GM18517 (cell line): ENCODE data around the gene UCMA.

Source experiments
- ATAC-seq: cut with Tn5 transposase; IDR thresholded peaks from one replicate; pipeline ENCODE4 v1.9.1; 2021; ENCODE audit warnings: mild to moderate bottlenecking, moderate library complexity; ENCODE audit not compliant: unreplicated experiment

The UCMA gene

GRCh38 chr10:13189961-13190360, 44.2 kb downstream of the UCMA start:
- no peak for ATAC-seq

DNA sequence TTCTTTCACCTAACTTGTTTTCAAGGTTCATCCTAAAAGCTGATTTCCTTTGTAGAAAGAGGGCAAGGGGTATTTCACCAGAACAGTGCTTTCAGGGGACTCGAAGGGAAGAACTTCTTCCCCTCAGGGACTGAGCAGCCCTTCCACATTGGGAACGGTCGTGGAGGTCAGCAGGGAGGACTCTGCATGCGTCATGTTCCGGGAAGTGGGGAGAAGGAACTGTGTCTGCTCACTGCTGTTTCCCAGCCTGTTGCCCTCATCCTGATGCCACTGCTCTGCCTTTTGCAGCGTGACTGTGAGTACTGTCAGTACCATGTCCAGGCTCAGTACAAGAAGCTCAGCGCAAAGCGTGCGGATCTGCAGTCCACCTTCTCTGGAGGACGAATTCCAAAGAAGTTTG, 45.6 kb downstream of the UCMA start:
- ATAC-seq = no peak

GRCh38 chr10:13187135-13187534, 47.0 kb downstream of the UCMA start:
- ATAC-seq = no peak

GRCh38 chr10:13184730-13185514, 49.3 kb downstream of the UCMA start:
- ATAC-seq = no peak

- no peak for ATAC-seq
These were observed 49.9 kb downstream of the UCMA start for GRCh38 chr10:13184276-13184675.

GRCh38 chr10:13183625-13184024, 50.5 kb downstream of the UCMA start:
- ATAC-seq = no peak

DNA sequence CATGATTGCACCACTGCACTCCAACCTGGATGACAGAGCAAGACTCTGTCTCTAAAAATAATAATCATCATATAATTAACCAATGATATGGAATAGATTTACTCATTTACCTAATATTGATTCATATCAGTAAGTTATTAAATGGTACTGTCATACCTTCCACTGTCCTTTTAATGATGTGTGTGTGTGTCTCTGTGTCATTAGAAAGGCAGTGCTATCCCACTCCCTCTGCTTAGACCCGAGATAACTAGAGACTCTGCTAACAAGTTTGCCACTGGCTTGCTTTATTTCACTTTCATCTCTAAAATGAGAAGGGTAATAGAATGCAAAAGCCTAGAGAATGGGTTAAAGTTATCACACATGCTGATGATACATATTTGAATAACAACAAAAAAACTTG, 51.8 kb downstream of the UCMA start:
- ATAC-seq = no peak

- no peak for ATAC-seq
These were observed 53.4 kb downstream of the UCMA start for GRCh38 chr10:13180788-13181187.

DNA sequence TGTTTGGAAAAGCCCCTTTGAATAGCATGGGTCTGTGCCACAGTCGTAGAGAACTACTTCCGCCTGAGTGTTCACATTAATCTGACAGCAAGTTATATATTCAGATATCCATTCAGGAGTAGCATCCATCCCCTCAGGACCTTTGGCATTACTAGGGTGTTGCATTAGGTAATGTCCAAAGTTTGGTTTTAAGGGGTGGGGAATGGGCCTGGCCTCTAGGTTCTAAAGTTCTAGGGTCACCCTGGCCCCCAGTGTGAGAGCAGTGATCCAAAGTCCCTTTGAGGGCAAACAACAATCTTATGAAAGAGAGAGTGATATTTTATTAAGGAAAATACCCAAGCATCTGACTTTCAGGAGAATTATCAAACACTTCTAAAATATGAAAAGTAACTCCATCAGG, 60.6 kb downstream of the UCMA start:
- ATAC-seq = no peak
